CD1c-positive myeloid dendritic cell (primary cell): Measurements from ENCODE around the gene CTPS1.

Experiments used
- DNase-seq: peaks from one replicate; pipeline ENCODE4 v3.0.0-alpha.2; 2016; ENCODE audit errors: extremely low spot score

CTPS1 gene

DNA sequence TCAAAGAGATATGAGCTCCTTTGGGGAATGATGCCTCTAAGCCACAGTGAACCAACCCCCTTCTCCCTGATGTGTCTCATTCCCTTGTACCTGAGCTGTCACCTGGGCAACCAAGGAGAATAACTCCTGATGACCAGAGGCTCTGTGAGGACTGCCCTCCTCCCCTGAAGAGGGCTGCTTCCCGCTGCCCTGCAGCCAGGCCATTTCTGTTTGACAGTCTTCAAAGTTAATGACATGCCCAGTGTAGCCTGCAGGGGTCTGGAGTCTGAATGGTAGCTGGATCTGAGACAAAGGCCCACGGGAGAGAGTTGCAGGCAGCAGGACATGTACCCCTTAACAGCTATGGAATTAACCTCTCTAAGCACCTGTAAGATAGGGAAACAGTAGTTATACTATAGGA is 45.5 kb downstream of the CTPS1 start:
- no peak for DNase-seq

DNA sequence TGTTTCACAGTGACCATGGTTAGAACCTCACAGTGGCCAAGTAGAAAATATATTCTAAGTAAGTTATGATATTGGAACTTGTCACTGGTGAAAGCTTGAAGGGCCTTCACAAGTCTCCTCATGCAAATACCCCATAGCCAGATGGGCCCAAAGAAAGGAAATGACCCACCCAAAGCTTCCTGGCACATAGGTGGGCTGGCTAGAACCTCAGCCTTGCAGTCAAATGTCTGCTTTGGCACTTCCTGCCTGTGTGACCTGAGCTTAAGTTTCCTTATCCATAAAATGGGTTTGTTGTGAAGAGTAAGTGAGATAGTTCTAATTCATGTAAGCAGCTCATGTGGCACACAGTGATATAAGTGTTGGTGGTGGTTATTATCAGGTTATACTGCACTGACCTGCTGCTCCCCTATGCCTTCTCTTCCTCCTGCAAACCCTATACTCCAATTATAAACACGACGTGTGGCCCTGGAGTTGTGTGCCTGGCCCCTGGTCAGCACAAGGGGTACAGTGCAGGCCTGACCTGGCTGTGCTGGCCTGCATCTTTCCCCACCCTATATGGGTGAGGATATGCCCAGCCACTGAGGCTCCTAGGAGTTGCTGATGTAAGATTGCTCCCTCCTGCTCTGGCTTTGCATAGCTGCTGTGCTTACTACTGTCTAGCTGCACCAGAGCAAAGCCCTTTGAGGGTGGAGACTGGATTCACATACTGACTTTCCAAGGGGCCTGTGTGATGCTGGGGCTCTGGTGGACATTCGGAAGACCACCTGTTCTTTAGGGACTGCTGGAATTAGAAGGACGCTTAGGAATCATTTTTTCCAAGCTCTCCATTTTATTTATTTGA is 46.7 kb downstream of the CTPS1 start:
- no peak for DNase-seq

DNA sequence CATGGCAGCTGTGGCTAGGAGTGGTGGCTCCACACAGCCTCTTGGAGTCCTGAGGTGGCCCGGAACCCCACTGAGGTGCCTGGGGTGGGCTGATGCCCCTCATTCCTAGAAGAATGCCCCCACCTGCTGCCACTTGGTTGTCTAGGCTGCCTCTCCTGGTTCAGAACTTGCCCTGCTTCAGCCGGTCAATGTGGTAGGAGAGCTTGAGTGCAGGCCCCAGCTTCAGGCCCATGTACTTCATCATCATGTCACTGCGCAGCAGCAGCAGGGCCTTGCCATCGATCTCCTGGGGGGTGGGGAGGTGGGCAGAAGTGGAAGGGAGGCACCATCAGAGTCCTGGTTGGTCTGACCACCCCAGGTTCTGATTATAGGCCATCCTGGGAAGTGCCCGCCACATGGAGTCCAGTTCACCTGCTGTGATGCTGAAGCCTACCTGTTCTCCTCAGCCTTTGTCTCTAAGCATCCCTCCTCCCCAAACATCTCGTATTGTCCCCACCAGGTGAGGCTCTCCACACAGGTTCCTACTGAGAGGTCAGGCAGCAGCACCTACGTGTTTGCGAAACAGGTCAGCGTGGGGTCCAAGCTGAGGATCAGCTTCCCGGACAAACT is 48.6 kb downstream of the CTPS1 start:
- no peak for DNase-seq

DNA sequence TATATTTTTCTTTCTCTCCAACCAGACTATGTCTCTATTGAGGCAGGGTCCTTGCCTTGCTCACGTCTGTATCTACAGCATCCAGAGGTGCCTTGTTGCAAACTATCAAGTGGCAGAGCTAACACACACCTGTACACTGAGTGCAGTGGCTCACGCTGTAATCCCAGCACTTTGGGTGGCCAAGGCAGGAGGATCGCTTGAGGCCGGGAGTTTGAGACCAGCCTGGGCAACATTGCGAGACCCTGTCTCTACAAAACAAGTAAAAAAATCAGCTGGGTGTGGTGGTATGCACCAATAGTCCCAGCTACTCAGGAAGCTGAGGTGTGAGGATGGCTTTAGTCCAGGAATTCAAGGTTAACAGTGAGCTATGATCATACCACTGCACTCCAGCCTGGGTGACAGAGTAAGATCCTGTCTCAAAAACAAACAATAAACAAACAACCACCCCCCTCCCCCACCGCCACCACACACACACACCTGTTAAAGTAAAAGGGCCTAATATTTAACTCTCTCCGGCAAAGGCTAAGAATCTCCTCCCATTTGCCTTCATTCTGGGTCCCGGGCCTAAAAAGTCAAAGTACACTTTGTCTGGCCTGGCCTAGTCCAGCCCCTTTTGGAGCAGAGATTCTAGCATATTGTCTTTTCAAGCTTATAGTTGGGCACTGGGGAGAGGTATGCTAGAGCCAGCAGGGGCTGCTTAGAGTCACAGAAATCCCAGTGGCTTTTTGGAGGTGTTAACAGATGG is 51.5 kb downstream of the CTPS1 start:
- DNase-seq: no peak

DNA sequence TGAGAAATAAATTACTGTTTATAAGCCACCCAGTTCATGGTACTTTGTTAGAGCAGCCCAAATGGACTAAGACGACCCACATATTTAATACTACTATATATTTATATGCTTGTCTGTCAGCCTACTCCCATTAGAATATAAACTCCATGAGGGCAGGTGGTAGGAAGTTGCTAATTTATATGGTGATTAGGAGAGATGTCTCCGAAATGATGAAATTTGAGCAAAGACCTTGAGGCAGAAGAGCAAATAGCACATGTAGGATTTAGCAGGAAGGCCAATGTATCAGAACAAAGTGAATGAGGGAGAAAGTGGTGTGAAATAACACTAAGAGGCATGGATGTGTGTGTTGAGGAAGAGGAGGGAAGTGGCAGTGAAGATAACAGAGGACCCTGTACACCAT is 52.7 kb downstream of the CTPS1 start:
- DNase-seq: no peak

DNA sequence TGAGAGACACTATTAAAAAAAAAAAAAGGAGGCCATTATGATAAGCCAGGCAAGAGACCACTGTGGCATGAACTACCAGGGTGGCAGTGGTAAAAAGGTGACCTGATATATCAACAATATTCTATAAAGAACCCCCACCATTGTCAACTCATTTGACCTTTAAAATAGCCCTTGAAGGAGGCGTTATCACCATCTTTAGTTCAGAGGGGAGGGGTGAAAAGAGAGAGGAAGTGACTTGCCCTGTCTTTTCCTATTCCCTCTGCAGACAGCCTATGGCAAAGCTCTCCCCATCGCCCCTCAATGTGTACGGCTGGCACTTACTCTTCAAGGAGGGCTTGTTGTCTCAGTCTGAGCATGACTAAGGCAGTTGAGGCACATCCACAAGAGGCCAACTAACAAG is 53.8 kb downstream of the CTPS1 start:
- no peak for DNase-seq

DNA sequence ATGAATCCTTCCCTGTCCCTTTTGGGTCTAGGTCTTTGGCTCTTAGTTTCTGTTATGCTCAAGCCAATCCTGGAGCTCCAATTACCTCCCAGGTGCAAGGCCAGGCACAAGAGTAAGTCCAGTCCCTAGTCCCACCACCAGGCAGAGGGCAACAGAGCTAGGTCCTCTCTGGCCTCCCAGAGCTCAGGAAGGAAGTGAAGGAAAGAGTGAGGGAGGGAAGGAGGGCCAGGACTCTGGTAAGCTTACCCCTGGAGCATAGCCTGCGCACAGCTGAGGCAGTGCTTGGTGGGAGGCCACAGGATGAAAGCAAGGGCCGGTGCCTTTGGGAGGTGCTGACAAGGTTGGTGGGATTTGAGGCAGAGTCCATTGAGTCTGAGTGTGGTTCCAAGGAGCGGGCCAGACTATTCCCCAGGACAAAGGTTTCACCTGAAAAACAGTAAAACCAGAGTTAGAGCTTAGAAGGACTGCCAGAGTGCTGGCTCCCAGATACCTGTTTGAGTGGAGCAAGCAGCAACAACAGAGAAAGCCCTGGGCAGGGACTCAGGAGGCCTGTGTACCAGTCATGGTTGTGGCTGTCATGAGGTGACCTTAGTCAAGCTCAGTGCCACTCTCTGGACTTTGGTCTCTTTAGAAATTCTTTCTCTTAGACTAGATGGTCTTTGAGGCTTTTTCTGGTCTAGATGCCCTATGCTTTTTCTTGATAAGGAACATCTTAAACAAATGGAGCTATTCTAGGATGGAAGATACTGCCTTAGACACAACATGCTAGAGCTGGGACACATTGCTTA is 57.8 kb downstream of the CTPS1 start:
- DNase-seq: no peak

DNA sequence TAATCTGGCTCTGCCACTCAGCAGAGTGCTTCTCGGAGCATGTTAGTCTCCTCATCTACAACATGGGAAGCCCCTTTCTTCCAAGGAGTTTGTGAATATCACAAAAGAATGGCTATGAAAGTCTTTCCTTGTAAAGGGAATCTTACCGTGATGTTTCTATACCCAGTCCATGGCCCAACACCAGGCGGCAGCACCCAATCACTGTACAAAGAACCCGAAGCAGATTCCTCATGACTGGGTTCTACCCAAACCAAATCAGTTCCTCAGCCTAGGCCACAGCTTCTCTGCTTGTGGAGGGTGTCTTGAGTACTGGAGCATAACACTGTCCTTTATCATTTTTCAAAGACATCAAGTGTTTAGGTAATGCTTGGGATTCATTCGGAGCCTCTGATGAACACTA is 58.6 kb downstream of the CTPS1 start:
- no peak for DNase-seq

DNA sequence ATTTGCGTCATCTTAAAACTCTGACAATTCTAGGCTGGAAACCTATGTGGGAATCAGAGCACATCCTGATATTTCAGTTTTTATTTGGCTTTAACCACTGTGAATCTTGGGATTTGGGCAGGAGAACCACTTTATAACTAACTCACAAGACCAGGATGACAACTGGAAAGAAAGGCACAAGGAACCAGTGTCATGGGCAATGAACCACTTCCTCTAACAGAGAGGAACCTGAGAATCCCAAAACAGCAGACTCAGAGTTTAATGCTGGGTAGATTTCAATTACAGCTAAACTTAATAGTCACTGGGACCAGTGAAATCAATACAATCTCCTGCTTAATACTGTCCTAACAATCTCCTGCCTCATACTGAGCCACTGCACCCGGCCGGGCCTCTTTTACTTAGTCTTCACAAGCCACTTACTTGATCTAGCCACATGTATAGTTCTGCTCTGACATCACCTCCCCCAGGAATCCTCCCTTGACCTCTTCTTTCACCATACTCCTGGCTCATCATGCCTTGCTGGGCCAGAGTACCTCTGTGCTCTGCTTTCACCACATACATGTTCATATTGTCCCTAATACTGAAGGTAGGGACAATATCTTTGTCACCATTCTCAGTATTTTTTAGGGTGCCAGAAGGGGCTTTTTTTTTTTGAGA is 62.2 kb downstream of the CTPS1 start:
- peak; percentile 43 for DNase-seq

DNA sequence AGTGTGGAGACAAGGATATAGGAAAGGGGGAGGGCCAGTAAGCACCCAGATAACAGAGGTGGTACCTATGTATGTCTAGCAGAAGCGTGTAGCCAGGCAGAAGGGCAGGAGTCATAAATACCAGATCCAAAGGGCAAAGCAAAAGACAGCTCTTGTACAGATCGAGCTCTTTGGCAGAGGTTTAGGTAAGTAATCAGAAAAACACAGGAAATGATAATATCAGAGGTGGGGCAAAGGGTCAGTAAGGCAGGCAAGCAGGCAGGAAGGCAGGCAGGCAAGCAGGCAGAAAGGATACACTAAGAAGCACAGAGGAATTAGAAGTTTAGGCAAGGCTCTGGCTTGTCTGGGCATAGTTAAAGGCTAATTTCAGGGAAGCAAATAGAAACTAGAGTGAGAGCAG is 64.7 kb downstream of the CTPS1 start:
- DNase-seq: no peak

DNA sequence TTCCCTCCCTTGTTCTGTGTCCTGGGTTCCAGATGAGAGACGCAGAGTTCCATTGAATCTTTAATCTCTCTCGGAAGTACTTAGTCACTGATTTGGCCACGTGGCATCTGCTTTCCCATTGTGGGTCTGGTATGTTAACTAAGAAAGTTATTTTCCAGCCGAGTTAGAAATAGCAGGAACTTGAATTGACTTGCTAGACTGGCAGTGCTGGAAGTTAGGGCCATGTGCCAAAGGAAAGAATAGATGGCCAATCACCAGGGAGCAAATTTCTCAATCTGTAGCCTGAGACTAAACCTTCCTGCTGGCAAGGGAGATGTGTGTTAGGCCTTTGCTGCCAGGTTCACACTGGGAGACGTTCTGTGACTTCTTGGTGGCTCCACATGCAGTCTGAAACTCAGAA is 66.2 kb downstream of the CTPS1 start:
- DNase-seq: no peak

DNA sequence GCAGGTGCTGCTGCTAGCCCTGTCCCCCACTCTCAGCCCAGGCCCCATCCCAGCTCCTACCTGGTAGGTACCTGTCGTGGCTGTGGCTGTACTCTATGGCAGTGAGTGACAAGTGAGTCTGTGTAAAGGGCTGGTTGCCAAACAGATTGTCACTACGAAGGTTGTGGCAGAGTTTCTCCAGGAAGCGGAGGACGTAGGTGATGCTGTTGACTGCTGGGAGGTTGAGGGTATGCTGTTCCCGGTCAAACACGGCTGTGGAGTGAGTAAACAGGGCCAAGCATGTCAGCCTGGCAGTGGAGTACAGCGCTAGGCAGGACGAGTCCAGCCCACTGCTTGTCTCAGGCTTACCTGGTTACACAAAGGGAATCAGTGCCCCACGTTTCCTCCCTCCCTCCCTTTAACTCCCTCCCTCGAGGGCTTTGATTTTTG is 66.9 kb downstream of the CTPS1 start:
- no peak for DNase-seq

DNA sequence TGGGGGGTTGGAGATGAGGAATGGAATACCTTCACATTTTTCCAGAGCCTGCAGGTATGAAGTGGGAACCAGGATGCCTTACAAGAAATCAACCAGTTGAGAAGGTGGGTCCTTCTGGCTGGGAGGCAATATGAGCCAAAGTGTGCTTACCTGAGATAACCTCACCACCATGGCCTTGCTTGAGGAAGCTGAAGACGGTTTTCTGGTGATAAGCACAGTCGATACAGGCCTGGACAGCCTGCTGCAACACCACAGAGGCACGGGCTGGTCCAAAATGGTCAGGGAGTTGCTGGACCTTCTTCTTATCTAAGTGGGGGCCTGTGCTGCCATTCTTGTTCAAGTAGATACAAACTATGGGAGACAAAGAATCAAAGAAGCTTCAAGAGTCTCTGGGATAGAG is 69.0 kb downstream of the CTPS1 start:
- DNase-seq: no peak

DNA sequence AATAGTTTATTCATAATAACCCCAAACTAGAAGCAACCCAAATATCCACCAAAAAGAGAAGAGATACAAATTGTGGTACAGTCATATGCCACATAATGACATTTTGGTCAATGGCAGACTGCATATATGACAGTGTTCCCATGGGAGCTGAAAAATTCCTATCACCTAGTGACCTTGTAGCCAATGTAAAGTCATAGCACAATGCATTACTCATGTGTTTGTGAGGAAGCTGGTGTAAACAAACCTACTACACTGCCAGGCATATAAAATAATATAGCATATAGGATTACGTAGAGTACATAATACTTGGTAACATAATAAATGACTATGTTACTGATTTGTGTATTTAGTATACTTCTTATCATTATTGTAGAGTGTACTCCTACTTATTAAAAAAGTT is 71.5 kb downstream of the CTPS1 start:
- no peak for DNase-seq

DNA sequence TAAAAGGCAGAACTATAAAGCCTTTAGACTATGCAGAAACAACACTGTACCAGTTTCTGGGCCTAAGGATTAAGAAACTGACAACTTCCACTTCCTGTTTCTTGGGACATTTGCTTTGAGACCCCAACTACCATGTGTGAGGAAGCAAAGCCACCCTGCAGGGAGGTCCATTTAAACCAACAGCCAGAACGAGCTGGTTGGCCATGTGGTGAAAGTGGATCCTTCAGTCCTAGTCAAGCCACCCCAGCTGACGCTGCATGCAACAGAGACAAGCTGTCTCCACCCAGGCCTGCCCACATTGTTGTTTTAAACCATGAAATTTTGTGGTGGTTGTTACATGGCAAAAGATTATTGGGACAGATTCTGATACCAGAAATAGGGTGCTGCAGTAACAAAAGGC is 73.8 kb downstream of the CTPS1 start:
- DNase-seq: peak; percentile 39

DNA sequence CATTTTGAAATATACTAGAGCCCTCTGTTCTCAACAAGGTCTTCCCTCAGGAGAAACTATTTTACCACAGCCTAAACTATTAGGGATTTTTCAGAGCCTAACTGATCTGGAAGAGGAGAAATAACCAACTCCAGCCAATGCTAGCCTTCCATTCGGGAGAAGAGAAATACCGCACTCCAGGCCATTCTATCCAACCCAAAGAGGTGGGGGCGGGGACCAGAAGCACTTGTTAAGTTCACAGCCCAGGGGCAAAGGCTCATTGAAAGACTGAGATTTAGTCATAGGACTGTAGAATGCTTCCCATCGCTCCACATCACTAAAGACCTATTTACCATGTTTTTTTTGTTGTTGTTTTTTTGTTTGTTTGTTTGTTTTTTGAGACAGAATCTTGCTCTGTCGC is 77.4 kb downstream of the CTPS1 start:
- no peak for DNase-seq
